HG02571 (cell line): ENCODE results near the gene EGLN2.
A peak's percentile ranks its signal among the peaks of the same experiment; 100 is the strongest.
"Not testable (repeated sequence)": the region's sequence is repeated elsewhere in the genome, so short reads cannot be mapped to it uniquely, and the experiment has no call there.

ENCODE experiments used
- ATAC-seq: cut with Tn5 transposase; IDR thresholded peaks from one replicate; pipeline ENCODE4 v1.9.1; 2021; ENCODE audit warnings: mild to moderate bottlenecking, moderate library complexity; ENCODE audit not compliant: unreplicated experiment

Gene EGLN2

DNA sequence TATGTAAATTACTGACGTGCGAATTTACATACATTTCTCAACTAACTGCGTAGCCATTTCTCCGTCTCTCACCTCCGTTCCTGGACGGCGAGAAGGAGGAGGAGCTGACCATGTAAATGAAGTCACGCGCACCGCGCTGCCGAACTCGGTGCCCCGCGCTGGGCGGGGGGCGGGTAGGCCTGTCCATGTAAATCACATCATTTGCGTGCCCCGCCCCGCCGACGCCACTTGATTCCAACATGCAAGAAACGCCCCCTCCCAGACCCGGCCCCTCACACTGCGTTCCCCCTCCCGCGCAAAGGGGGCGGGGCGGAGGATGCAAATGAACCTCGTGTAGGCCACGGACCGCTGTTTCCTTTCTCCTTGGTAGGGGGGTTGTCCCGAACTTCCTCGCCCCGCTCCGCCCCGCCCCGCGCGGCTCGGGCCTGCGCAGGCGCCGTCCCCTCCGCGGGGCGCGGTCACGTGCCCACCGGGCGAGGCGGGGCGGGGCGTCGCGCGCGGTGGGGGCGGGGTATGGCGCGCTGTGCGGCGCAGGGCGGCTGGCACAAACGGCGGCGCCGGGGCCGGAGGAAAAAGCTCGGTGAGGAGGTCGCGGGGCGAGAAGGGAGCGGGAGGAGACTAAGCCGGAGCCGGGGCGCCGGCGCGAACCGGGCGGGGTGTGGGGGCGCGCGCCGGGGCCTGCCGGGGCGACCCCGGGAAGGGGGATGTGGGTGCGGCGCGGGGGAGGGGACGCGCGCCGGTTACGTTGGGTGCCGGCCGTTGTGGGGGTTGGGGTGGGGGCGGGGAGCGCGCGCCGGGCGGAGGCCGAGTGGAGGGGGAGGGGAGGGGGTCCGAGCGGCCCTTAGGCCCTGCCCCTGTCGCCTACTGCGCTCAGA lies at the start of gene EGLN2:
Gene EGLN2, plus strand, starts transcription at position 509 of the 875 bp plus-strand sequence. CDS start 1,382 bp downstream, outside the sequence.
- ATAC-seq: peak; percentile 73

DNA sequence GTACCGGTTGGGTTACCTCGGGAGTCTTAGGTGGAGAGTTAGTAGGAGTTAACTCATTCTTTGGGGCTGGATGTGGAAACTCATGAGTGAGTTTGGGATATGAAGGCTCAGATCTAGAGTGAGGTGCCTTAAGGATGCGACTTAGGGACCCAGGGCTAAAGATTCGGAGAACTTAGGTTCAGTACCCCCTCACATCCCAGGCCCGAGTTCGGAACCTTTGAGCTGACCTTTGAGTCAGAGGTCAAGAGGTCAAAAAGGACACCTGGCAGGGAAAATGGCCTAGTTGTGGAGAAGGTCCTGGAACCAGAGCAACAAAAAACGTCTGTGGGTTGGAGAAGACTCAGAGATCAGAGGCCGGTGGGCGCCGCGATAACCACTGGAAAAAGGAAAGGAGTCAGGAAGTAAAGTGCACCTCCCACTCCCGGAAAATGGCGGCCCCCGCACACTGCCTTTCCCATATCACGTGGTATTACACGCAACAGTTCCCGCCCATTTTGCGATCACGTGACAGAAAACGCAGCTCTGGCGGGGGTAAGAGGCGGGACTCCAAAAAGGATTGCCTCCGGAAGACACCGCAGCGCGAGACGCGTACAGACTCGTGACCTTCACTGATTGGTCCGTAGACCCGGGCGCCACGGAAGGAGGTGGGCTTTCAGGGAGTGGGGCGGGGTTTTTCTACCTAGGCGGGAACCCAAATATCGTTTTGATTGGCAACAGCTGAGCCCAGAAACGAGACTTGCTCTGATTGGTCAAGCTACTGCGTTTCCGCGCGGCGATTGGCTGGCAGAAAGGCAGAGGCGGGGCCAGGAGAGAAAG lies 48.7 kb upstream of the EGLN2 start, which contains the start of gene ACTMAP:
Gene ACTMAP, minus strand, starts transcription at position 420 of the 816 bp plus-strand sequence. CDS start 674 bp downstream, outside the sequence.
- peak; percentile 79 for ATAC-seq

GRCh38 chr19:40750874-40751537 lies 48.0 kb upstream of the EGLN2 start, which contains the start of gene SNRPA:
TSS of gene SNRPA (plus strand) at chr19:40751203. CDS start at chr19:40751409, 206 bp downstream.
- ATAC-seq: peak; percentile 52

DNA sequence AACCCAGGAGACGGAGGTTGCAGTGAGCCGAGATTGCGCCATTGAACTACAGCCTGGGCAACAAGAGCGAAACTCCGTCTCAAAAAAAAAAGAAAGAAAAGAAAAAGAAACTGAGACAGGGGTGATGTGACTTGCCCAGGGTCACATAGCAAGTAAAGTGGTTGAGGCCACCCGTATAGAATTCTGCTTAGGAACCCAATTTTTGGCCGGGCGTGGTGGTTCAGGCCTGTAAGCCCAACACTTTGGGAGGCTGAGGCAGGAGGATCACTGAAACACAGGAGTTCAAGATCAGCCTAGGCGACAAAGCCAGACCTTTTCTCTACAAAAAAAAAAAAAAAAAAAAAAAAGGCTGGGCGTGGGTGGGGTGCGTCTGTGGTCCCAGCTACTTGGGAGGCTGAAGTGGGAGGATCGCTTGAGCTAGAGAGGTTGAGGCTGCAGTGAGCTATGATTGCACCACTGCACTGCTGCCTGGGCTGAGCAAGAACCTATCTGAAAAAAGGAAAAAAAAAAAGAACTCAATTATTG lies 46.7 kb upstream of the EGLN2 start:
- no peak for ATAC-seq

DNA sequence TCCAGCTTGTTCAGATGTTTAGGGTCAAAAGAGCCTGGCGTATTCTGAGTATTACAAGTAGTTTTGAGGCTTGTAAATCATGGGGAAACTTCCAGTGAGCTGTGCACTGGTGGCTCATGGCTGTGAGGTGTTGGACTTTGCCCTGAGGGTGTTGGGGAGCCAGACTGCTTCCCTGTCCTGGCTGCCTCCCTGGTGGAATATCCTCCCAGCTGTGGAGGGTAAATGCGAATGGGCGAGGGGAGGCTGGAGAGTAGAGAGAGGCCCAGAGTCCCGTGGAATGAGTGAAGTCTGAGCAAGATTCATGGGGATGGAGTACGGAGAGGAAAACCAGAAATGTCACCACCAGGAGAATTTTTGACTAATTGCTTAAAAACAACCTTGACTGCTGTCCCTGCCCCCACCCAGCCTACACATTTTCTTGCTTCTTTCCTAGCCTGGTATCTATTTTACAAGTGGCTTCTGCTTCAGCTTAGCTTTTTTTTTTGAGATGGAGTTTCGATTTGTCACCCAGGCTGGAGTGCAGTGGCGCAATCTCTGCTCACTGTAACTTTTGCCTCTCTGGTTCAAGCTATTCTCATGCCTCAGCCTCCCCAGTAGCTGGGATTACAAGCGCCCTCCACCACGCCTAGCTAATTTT lies 44.3 kb upstream of the EGLN2 start:
- no peak for ATAC-seq

DNA sequence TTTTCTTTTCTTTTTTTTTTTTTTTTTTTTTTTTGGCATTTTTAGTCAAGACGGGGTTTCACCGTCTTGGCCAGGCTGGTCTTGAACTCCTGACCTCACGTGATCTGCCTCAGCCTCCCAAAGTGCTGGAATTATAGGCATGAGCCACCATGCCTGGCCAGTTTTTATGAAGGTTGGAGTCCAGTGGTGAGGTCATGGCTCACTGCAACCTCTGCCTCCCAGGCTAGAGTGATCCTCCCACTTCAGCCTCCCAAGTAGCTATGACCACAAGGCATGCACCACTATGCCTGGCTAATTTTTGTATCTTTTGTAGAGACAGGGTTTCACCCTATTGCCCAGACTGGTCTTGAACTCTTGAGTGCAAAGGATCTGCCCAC lies 43.8 kb upstream of the EGLN2 start:
- ATAC-seq: no peak

- no peak for ATAC-seq
These were observed 43.2 kb upstream of the EGLN2 start for GRCh38 chr19:40755791-40756190.

DNA sequence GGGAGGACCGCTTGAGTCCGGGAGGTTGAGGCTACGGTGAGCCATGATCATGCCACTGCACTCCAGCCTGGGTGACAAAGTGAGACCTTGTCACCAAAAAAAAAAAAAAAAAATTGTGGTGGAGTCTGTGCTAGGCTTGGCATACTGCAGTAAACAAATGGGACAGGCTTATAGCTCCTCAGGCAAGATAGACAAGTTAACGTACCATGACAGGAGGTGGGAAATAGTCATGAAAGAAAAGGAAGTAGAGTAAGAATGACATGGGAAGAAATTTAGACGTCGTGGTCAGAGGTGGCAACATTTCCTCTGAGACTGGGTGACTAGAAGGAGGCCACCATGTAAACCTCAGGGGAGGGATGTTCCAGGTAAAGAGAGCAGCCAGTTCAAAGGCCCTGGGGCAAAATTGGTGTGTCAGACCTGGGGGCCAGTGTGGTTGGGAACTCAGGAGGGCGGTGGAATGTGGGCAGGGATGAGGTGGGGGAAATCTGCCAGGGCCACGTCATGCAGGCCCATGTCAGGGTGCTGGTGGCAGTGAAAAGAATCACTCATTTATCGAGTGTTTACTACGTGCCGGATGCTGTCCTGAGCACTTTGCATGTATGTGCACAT lies 42.4 kb upstream of the EGLN2 start:
- ATAC-seq: no peak

DNA sequence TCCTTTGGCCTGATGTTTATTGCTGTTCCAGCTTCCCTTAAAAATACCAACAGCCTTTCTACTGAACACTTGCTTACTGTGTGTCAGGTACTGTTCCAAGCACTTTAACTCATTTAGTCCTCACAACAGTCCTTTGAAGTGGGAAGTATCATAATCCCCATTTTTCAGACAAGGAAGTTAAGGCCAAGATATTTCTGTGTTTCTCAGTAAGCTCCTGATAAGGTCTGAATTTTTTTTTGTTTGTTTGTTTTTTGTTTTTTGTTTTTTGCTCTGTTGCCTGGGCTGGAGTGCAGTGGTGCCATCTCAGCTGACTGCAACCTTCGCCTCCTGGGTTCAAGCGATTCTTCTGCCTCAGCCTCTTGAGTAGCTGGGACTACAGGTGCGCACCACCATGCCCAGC lies 40.5 kb upstream of the EGLN2 start:
- ATAC-seq: no peak

- ATAC-seq: no peak
These were observed 39.6 kb upstream of the EGLN2 start for GRCh38 chr19:40759352-40759751.

DNA sequence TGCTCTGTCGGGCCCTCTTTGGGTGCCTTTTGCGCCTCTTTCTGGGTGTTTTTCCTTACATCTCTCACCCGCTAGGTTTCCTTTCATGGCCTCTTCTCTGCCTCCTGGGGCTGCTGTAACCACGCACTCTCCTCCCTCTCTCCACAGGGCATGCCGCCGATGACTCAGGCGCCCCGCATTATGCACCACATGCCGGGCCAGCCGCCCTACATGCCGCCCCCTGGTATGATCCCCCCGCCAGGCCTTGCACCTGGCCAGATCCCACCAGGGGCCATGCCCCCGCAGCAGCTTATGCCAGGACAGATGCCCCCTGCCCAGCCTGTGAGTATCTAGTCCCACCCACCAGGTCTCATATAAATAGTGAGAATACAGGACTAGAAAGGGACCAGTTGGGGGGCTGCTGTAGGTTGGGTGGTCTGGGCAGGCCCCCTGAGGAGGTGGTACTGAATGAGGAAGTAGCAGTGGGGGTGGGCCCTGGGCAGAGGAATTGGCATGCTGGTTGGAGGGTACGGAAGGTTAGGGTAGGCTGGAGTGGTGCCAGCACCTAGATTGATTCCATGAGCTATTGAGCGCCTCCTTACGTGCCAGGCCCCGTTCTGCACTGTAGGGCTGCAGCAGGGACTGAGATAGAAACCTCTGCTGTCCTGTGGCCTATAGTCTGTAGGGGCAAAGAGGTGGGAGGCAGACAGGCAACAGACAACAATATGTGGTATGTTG lies 36.1 kb upstream of the EGLN2 start:
- no peak for ATAC-seq

GRCh38 chr19:40763526-40763925 lies 35.5 kb upstream of the EGLN2 start:
- ATAC-seq: no peak

DNA sequence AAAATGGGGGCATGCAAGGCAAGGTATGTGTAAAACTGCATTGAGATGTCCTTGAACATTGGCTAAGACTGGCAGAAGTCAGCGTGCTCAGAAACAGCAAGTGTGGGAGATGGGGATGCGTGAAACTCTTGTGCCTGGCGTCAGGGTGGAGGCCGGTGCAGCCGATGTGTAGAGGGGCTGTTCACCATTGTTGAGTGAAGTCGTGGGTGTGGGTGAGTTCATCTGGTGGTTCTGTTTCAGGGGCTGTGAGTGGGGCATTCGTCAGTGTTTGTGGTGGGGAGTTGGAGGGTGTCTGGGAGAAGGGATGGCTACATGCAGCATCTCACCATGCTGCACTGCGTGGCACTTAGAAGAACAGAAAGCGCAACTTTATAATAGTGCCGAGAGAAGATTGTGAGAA lies 35.0 kb upstream of the EGLN2 start:
- no peak for ATAC-seq

DNA sequence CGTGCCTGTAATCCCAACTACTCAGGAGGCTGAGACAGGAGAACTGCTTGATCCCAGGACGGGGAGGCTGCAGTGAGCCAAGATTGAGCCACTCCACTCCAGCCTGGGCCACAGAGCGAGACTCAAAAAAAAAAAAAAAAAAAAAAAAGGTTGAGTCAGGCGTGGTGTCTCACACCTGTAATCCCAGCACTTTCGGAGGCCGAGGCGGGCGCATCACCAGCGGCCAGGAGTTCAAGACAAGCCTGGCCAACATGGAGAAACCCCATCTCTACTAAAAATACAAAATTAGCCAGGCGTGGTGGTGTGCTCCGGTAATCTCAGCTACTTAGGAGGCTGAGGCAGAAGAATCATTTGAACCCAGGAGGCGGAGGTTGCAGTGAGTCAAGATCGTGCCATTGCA lies 32.6 kb upstream of the EGLN2 start:
- not testable (repeated sequence) for ATAC-seq

DNA sequence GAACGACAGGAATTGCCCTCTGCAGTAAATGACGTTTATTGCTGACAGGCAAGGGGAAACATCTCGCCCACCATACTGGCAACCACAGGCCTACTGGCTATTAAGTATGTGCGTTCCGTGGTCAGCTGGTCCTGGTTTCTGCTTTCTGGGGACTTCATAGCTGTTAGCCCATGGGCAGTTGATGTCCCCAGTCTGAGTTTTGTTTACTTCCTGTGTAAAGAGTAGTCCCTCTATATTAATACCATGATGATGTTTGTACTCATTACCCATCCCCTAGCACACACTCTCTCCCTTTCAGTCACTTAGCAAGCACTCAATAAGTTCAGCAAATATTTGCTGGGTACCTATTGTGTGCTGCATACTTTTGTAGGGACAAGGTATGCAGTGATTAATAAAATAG lies 30.1 kb upstream of the EGLN2 start:
- ATAC-seq: no peak

DNA sequence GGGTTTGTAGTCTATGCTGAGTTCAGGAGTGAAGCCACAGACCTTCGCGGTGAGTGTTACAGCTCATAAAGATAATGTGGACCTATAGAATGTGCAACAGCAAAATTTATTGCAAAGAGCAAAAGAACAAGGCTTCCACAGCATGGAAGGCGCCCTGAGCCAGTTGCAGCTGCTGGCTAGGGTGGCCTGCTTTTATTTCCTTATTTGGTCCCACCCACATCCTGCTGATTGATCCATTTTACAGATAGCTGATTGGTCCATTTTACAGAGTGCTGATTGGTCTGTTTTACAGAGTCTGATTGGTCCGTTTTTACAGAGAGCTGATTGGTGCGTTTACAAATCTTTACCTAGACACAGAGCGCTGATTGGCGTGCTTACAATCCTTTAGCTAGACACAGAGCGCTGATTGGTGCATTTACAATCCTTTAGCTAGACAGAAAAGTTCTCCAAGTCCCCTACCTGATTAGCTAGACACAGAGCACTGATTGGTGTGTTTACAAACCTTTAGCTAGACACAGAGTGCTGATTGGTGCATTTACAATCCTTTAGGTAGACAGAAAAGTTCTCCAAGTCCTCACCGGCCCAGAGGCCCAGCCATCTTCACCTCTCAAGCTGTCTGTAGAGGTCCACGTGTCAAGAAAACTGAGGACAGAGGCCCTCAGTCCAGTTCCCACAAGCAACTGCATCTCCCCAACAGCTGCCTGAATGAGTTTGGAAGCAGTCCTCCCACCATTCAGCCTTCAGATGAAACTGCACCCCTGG lies 27.7 kb upstream of the EGLN2 start:
- ATAC-seq: not testable (repeated sequence)

DNA sequence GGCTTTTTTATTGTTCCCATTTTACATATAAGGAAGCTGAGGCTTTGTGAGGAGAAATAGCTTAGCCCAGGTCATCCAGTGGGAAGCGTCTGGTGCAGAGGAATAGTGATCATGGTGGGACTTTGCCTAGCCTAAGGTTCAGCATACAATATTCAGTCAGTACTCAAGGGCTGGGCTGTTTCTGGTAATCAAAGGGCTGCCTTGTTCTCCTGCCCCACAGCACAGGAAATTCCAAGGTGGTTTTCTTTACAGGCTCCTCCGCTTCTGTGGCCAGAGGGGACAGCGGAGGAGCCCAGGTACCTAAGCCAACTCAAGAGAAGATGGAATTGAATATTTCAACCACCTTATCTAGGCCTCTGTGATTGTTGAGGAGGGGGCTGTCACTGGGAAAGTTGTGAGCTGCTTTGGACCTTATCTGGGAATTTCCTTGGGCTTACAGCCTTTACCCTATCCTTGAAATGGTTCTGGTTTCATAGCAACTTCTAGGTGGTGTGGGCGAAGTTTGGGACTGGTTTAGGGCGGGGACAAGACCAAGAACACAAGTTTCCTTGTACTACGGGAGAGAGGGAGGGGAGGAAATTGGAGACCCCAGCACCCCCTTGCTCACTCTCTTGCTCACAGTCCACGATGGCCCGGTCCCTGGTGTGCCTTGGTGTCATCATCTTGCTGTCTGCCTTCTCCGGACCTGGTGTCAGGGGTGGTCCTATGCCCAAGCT lies 23.9 kb upstream of the EGLN2 start, which contains the start of gene MIA:
Gene MIA, plus strand, starts transcription at position 606 of the 716 bp plus-strand sequence. Its CDS starts 22 bp downstream, at position 628.
- no peak for ATAC-seq

GRCh38 chr19:40775632-40776022 lies 23.4 kb upstream of the EGLN2 start:
- ATAC-seq: no peak
